GM10266 (cell line): Measurements from ENCODE around the gene UNC5B.

Experiments
- DNase-seq: peaks from one replicate; pipeline ENCODE4 v3.0.0; 2012; ENCODE audit errors: extremely low spot score
- TF ChIP-seq, protein P1 (sequence below): IDR thresholded peaks from 2 replicates; pipeline ENCODE4 v1.5.1; 2012; ENCODE audit warnings: mild to moderate bottlenecking, low read depth; ENCODE audit not compliant: control insufficient read depth, insufficient read depth; ENCODE audit errors: missing control alignments

Gene UNC5B

DNA sequence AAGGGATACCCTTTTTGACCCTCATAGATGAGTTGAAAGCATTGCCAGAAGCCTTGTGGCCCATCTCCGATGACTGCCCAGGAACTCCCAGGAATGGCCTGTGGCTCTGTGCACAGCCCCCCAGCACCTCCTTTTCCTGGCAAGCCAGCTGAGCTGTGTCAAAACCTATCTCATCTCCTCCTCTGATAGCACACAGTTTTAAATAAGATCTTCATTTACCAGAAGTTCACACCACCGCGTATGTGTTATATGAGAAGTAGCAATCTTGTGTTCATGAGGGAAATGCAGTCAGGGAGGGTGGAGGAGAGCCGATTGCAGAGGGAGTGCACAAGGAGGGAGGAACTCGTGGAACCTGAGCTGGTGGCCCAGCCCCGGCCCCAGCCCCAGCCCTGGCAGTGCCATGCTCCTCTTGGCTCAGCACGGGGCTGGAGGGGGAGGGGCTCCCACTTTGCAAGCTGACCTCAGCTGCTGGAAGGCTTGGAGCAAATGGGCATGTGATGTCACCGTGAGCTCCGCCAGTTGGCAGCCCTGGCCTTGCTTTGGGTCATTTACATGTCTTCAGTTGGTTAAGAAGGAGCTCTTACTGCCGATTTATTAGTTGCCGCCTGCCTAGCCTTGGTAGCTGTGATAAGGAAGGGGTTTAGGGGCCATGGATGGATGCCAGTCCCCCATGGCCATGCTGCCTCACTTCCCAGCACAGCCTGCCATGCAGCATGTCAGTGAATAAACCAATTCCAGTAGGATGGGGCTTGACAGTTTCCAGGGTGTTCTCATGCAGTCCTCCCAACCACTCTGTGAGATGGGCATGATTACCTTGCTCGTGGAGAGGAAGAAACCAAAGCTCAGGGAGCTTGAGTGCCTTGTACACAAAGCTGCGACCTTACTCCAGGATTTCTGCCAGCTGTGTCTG lies 20.0 kb downstream of the UNC5B start:
- TF ChIP-seq, protein P1, sequence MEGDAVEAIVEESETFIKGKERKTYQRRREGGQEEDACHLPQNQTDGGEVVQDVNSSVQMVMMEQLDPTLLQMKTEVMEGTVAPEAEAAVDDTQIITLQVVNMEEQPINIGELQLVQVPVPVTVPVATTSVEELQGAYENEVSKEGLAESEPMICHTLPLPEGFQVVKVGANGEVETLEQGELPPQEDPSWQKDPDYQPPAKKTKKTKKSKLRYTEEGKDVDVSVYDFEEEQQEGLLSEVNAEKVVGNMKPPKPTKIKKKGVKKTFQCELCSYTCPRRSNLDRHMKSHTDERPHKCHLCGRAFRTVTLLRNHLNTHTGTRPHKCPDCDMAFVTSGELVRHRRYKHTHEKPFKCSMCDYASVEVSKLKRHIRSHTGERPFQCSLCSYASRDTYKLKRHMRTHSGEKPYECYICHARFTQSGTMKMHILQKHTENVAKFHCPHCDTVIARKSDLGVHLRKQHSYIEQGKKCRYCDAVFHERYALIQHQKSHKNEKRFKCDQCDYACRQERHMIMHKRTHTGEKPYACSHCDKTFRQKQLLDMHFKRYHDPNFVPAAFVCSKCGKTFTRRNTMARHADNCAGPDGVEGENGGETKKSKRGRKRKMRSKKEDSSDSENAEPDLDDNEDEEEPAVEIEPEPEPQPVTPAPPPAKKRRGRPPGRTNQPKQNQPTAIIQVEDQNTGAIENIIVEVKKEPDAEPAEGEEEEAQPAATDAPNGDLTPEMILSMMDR = no peak
- no peak for DNase-seq

GRCh38 chr10:71233482-71233892 lies 21.1 kb downstream of the UNC5B start:
- no peak for DNase-seq
- TF ChIP-seq, protein P1 = no peak

- TF ChIP-seq, protein P1 = no peak
- no peak for DNase-seq
Measured at GRCh38 chr10:71234004-71234894, 21.9 kb downstream of the UNC5B start.

DNA sequence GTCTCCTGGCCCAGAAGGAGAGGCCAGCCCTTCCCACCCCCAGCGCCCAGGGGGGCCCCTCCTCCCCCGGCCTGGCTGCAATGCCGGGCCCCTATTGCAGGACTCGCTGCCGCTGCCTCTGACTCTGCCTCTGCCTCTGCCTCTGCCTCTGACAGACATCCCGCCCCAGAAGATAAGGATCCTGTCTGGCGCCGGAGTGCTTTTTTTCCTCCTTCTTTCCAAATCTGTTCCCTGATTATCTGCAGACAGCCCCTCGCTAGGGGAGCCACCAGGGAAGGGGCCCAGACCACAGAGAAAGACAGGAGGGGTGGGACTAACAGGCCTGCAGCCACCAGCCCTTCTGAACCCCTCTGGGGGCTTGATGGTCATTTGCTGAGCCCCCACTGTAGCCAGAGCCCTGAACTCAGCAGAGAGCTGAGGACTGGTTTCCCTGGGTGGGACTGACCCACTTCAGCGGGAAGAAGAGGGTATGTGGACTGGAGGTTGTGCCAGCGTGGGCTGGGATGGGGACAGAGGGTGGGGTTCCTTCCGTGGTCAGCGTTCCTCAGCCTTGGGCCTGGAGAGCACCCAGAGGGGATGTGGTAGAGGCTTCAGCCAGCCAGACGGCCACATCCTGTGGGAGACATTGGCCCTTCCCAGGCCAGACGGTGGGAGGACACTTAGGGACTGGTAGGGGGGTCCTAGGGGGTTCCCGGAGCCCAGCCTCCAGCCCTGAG lies 22.8 kb downstream of the UNC5B start:
- TF ChIP-seq, protein P1 = no peak
- DNase-seq = no peak

DNA sequence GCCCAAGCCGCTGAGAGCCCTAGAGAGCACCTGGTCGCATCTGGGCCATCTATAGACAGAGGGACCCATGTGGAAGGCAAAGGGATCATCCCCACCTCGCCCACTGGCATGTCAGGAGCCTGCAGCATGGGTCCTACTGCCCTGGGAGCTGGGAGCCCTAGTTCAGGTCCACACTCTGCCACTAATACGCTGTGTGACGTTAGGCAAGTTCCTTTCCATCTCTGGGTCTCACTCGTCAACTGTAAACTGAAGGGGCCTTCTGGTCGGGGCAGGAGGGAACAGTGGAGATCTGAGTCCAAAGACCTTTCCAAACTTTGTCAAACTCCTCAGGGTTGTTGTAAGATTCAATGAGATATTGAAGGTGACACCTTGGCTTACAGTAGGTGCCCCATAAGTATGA lies 23.4 kb downstream of the UNC5B start:
- TF ChIP-seq, protein P1 = no peak
- DNase-seq = no peak

GRCh38 chr10:71236286-71236685 lies 23.9 kb downstream of the UNC5B start:
- TF ChIP-seq, protein P1 = no peak
- DNase-seq = no peak
